ENCODE data around the gene DUSP5. TPM values are rescaled to one million over a fixed set of nuclear protein-coding genes. Genes with fewer than 3 reads are reported as not detected.
"Not testable (repeated sequence)": the region's sequence is repeated elsewhere in the genome, so short reads cannot be mapped to it uniquely, and the experiment has no call there.

Gene DUSP5
- total RNA-seq, 1 donor from 2014 or later: 8.7 TPM

DNA sequence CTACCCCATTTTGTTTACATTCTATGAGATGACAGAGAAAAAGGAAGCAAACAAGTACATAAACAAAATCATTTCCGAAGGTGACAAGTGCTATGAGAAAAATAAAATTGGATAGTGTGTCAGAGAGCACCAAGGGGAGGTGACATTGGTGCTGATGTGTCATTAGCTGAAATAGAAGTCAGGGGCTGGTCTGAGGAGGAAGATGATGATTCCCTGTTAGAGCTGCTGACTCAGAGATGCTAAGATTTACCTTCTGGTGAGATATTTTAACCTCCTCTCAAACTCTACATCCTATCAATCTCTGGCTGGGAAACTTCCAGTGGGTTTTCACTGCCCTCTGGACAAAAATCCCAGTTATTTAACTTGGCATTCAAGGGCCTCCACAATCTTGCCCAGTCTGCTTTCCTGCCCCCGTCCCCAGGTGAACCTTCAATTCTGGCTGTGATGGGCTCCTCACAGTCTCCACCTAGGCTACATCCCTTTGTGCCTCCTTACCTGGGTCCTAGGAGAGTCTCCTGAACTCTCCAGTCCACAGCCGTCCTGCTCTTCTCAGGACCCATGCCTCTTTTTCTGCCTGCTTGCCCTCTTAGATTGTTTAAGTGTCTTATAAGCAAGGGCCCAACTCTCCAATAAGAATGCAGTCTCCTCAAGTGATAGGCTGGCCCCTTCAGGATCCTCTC is 26.6 kb downstream of the DUSP5 start:
- no peak overlapping the region for H3K4me3 Mint-ChIP-seq (ENCODE audit: unreplicated experiment)
- no peaks in the 10 kb centered on the region for H3K9me3 Mint-ChIP-seq (ENCODE audit: low read depth)
- TF ChIP-seq, protein P1, sequence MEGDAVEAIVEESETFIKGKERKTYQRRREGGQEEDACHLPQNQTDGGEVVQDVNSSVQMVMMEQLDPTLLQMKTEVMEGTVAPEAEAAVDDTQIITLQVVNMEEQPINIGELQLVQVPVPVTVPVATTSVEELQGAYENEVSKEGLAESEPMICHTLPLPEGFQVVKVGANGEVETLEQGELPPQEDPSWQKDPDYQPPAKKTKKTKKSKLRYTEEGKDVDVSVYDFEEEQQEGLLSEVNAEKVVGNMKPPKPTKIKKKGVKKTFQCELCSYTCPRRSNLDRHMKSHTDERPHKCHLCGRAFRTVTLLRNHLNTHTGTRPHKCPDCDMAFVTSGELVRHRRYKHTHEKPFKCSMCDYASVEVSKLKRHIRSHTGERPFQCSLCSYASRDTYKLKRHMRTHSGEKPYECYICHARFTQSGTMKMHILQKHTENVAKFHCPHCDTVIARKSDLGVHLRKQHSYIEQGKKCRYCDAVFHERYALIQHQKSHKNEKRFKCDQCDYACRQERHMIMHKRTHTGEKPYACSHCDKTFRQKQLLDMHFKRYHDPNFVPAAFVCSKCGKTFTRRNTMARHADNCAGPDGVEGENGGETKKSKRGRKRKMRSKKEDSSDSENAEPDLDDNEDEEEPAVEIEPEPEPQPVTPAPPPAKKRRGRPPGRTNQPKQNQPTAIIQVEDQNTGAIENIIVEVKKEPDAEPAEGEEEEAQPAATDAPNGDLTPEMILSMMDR (IDR thresholded peaks at IDR 0.05): no peak
- no peak overlapping the region for H3K27ac Mint-ChIP-seq (ENCODE audit: unreplicated experiment)
- no peaks in the 10 kb centered on the region for H3K27me3 Mint-ChIP-seq (ENCODE audit: low read depth)
- no peak for DNase-seq (ENCODE audit: low spot score)
- H3K36me3 Mint-ChIP-seq (ENCODE audit: low read depth): no peaks in the 10 kb centered on the region
- peaks cover 40% of the 10 kb centered on the region for H3K4me1 Mint-ChIP-seq (ENCODE audit: low read depth)

DNA sequence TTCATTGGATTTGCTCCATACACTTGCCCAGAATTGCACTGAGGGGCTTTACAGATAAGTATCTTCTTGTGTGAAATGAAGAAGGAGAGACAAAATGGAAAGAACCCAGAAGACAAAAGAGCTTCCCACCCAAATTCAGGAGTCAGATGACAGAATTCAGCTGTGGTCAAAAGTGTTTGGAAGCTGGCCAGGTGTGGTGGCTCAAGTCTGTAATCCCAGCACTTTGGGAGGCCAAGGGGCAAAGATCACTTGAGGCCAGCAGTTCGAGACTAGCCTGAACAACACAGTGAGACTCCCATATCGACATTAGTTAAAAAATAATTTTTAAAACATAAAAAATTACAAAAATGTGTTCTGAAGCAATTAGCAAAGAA is 27.1 kb downstream of the DUSP5 start:
- Mint-ChIP-seq H3K27me3 (ENCODE audit: low read depth) (no peaks in the 10 kb centered on the region), H3K36me3 (ENCODE audit: low read depth) (no peaks in the 10 kb centered on the region), H3K4me1 (ENCODE audit: low read depth) (peaks cover 45% of the 10 kb centered on the region), H3K27ac (ENCODE audit: unreplicated experiment) (no peak overlapping the region), H3K4me3 (ENCODE audit: unreplicated experiment) (no peak overlapping the region), H3K9me3 (ENCODE audit: low read depth) (no peaks in the 10 kb centered on the region)
- TF ChIP-seq, protein P1 (IDR thresholded peaks at IDR 0.05): no peak
- DNase-seq (ENCODE audit: low spot score): no peak

DNA sequence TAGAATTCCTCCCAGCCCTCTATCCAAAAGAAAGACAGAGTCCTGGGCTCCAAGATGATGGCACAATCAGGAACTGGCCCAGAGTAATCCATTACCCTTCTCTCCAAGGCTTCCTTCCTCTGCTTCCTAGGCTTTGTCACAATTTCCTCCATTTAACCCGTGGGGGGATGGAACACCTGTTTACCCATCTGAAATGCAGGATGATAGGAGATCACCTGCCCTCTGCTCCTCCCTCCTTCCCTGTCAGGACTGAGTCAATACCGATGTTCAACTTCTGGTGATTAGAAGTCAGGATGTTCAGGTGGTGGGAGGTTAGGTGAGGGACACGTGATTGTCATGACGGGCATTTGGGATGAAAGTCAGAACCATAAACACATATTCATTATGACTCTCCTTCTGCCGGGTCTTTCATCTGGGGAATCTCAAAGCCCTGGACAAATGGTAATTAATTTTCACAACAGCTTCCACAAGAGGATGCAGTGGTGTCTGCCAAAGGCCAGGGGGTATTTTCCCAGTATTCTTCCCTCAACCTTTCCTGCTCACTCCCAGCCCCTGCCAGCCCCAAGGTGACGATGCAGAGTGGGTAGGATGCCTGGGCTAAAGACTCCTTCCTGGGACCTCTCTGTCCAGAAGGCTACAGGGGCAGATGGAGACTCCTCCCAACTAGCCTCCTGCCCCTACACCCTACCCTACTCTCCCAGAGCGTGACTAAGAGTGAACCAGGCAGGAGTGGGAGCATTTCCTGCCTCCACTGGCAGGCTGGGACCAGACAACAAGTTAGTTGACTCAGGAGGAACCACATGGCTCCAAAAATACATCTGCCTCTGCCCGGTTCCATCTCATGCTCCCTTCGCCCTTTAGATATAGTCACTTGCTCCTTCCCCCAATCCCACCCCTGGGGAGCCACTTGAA is 27.9 kb downstream of the DUSP5 start:
- Mint-ChIP-seq H3K27me3 (ENCODE audit: low read depth) (no peaks in the 10 kb centered on the region), H3K27ac (ENCODE audit: unreplicated experiment) (peak overlapping the region; percentile 12), H3K9me3 (ENCODE audit: low read depth) (no peaks in the 10 kb centered on the region), H3K4me3 (ENCODE audit: unreplicated experiment) (no peak overlapping the region), H3K36me3 (ENCODE audit: low read depth) (no peaks in the 10 kb centered on the region), H3K4me1 (ENCODE audit: low read depth) (peaks cover 51% of the 10 kb centered on the region)
- no peak for DNase-seq (ENCODE audit: low spot score)
- TF ChIP-seq, protein P1 (IDR thresholded peaks at IDR 0.05): no peak

DNA sequence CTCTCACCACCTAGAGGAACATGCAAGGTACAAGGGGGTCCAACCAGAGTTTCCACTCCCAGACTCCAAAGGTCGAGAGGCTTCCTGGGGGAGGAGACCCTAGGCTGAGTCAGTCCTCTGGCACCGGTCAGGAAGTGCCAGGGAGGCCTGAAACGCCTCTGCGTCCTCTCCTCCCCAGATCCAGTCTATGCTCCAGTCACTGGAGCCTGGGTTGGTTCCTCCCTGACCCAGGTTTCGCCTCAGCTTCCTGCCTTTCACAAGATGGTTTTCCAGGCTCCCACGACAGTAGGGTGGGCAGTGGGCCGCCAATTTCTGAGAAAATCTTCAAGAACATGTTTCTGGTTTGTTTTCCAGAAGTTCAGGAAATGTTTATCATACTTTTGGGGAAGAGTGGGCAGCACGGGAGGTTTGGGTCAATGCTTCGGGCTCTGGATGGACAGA is 30.0 kb downstream of the DUSP5 start:
- Mint-ChIP-seq H3K4me1 (ENCODE audit: low read depth) (peaks cover 56% of the 10 kb centered on the region), H3K27ac (ENCODE audit: unreplicated experiment) (peak overlapping the region; percentile 88), H3K4me3 (ENCODE audit: unreplicated experiment) (peak overlapping the region; percentile 11), H3K9me3 (ENCODE audit: low read depth) (no peaks in the 10 kb centered on the region), H3K36me3 (ENCODE audit: low read depth) (no peaks in the 10 kb centered on the region), H3K27me3 (ENCODE audit: low read depth) (no peaks in the 10 kb centered on the region)
- no peak for DNase-seq (ENCODE audit: low spot score)
- TF ChIP-seq, protein P1 (IDR thresholded peaks at IDR 0.05): no peak

DNA sequence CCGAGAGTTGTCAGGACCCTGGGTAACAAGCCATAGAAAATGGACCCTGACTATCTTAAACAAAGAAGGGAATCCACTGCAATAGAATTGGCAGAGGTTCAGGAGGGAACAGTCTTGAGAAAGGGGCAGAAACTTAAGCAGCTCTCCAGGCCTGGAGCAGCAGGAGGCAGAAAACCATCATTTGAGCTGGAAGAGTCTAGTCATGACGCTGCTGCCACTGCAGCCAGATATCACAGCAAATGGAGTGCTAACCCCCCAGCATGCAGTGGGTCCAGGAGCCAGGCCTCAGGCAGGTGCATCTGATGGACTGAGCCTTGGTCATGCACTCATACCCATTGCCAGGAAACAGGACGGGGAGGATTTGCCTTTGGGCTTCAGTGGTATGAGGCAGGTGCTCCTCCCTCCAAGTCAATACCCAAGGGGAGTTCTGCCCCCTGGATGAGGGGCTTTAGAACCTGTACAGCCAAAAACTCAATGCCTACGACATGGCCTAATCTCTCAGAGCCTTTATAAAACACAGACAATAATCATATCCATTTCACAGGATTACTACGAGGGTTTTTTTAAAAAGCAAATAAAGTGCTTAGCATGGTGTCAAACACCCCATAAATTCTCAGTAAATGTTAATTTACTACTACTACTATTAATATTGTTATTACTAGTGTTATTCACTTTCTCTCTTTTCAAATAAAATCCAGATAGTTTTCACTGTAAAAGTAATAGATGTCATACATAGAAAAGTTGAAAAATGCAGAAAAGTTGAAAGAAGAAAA is 30.7 kb downstream of the DUSP5 start:
- peak overlapping the region; percentile 90 for H3K27ac Mint-ChIP-seq (ENCODE audit: unreplicated experiment)
- no peak for DNase-seq (ENCODE audit: low spot score)

DNA sequence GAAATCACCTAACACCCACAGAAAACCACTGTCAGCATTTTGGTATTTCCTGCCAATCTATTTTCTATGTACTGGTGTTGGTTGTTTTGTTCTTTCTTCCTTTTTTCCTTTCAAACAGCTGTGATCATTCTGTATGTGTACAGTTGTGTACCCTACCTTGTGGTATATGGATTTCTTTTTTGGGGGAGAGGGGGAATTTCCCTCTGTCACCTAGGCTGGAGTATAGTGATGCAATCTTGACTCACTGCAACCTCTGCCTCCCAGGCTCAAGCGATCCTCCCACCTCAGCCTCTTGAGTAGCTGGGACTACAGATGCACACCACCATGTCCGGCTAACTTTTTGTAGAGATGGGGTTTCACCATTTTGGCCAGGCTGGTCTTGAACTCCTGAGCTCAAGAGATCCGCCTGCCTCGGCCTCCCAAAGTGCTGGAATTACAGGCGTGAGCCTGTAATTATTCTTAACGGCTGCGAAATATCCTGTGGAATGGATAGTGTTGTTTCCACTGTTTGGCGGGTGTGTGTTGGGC is 31.4 kb downstream of the DUSP5 start:
- not testable (repeated sequence) for H3K4me3 Mint-ChIP-seq (ENCODE audit: unreplicated experiment); DNase-seq (ENCODE audit: low spot score); H3K27me3 Mint-ChIP-seq (ENCODE audit: low read depth); H3K9me3 Mint-ChIP-seq (ENCODE audit: low read depth); H3K36me3 Mint-ChIP-seq (ENCODE audit: low read depth)
- Mint-ChIP-seq H3K4me1 (ENCODE audit: low read depth) (peaks cover 56% of the 10 kb centered on the region), H3K27ac (ENCODE audit: unreplicated experiment) (peak overlapping the region; percentile 90)

More for the DNA sequence above, 30.7 kb downstream of the DUSP5 start:
- TF ChIP-seq, protein P1 (IDR thresholded peaks at IDR 0.05): no peak
- H3K4me1 Mint-ChIP-seq (ENCODE audit: low read depth): peaks cover 56% of the 10 kb centered on the region
- H3K4me3 Mint-ChIP-seq (ENCODE audit: unreplicated experiment): no peak overlapping the region
- no peaks in the 10 kb centered on the region for H3K36me3 Mint-ChIP-seq (ENCODE audit: low read depth)
- no peaks in the 10 kb centered on the region for H3K27me3 Mint-ChIP-seq (ENCODE audit: low read depth)
- H3K9me3 Mint-ChIP-seq (ENCODE audit: low read depth): no peaks in the 10 kb centered on the region
